ENCODE data around the gene PFDN1.

GRCh38 chr5:140310434-140310833 lies 7.5 kb upstream of the PFDN1 start:
- TF ChIP-seq EZH2 (IDR thresholded peaks at IDR 0.05) (no peak), POLR2AphosphoS5 (IDR thresholded peaks at IDR 0.05; ENCODE audit: borderline replicate concordance, low read depth, low read length) (no peak), FOXP2 (optimal IDR thresholded peaks at IDR 0.05; ENCODE audit: control extremely low read depth, extremely low read length, insufficient read depth) (no peak)
